WTC11 (cell line): ENCODE results near the gene FANCL.

ENCODE experiments used
- CREB1 ChIP-seq: sonication (generic); formaldehyde crosslinking; IDR thresholded peaks from 2 replicates; pipeline ENCODE4 v1.8.0; 2023; ENCODE audit warnings: mild to moderate bottlenecking, missing genetic modification reagents
- CTCF ChIP-seq: fragments of 200-600 bp; IDR thresholded peaks from 2 replicates; pipeline ENCODE4 v1.8.0; 2022; ENCODE audit warnings: antibody characterized with exemption
- ESRRA ChIP-seq: sonication (generic); formaldehyde crosslinking; IDR thresholded peaks from 2 replicates; pipeline ENCODE4 v1.8.1; 2022; ENCODE audit warnings: mild to moderate bottlenecking, missing genetic modification reagents, borderline replicate concordance
- JUN ChIP-seq: sonication (generic); formaldehyde crosslinking; IDR thresholded peaks from 2 replicates; pipeline ENCODE4 v1.8.0; 2023; ENCODE audit warnings: mild to moderate bottlenecking, missing genetic modification reagents
- KAT7 ChIP-seq: sonication (generic); formaldehyde crosslinking; IDR thresholded peaks from 2 replicates; pipeline ENCODE4 v1.8.1; 2023; ENCODE audit warnings: missing genetic modification reagents, mild to moderate bottlenecking, borderline replicate concordance
- RELA ChIP-seq: sonication (generic); formaldehyde crosslinking; IDR thresholded peaks from 2 replicates; pipeline ENCODE4 v1.8.1; 2022; ENCODE audit warnings: missing genetic modification reagents, mild to moderate bottlenecking, borderline replicate concordance
- SP1 ChIP-seq: sonication (generic); formaldehyde crosslinking; conservative IDR thresholded peaks from 2 replicates; pipeline ENCODE4 v1.8.1; 2022; ENCODE audit warnings: missing genetic modification reagents
- TF ChIP-seq, protein P1 (sequence below): fragments of 250-450 bp; sonication (Bioruptor Pico); IDR thresholded peaks from 2 replicates; pipeline ENCODE4 v2.1.2; 2022; ENCODE audit warnings: mild to moderate bottlenecking, moderate library complexity

- TF ChIP-seq KAT7 (CRISPR knock-in tag), result no peak
- no peak for TF ChIP-seq ESRRA (CRISPR knock-in tag)
- TF ChIP-seq CTCF, result no peak
- no peak for TF ChIP-seq CREB1
- no peak for TF ChIP-seq RELA (CRISPR knock-in tag)
- TF ChIP-seq JUN (CRISPR knock-in tag), result no peak
- TF ChIP-seq SP1 (CRISPR knock-in tag), result no peak
- TF ChIP-seq, protein P1, sequence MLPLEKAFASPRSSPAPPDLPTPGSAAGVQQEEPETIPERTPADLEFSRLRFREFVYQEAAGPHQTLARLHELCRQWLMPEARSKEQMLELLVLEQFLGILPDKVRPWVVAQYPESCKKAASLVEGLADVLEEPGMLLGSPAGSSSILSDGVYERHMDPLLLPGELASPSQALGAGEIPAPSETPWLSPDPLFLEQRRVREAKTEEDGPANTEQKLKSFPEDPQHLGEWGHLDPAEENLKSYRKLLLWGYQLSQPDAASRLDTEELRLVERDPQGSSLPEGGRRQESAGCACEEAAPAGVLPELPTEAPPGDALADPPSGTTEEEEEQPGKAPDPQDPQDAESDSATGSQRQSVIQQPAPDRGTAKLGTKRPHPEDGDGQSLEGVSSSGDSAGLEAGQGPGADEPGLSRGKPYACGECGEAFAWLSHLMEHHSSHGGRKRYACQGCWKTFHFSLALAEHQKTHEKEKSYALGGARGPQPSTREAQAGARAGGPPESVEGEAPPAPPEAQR (CRISPR knock-in tag), result no peak
These were observed 107.7 kb downstream of the FANCL start for GRCh38 chr2:58133395-58133794.
